K562 (cell line): ENCODE measurements around the gene RASAL1. TPM values are rescaled to one million over a fixed set of nuclear protein-coding genes. Genes with fewer than 3 reads are reported as not detected.

Experiments used
- ATAC-seq: fragments of 200-7000 bp; cut with Tn5 transposase; 3 replicates; pipeline ENCODE4 v1.9.1; 2020; ENCODE audit warnings: moderate library complexity
- BruUV-seq: library from RNA; stranded (reverse); fragments of 400-500 nt; replicated peaks from 2 replicates; lab custom pipeline; 2021; lab: Mats Ljungman, UMichigan
- CTCF ChIA-PET: fragments of 300-600 bp; formaldehyde crosslinking; extraction: SDS; loops from one replicate; lab custom pipeline; 2021; ENCODE audit warnings: low intra/inter-chr PET ratio; lab: Yijun Ruan, JAX
- POLR2A ChIA-PET: fragments of 300-600, 350-650 bp; sonication (Branson Sonifier 250); formaldehyde crosslinking; extraction: SDS; loops from one replicate; lab custom pipeline; 2021; ENCODE audit warnings: antibody characterized with exemption, inconsistent platforms; lab: Yijun Ruan, JAX
- DNase-seq, 4 experiments: peaks; one replicate each; pipeline versions ENCODE4 v3.0.0 to v3.0.0-alpha.2; 2011 to 2018; ENCODE audit warnings: low spot score in 3 of 4, mixed read lengths in 3 of 4; ENCODE audit errors: extremely low read depth in 1 of 4
- FAIRE-seq: peaks from 2 replicates; lab custom pipeline; 2011; peaks lifted over from hg19 to GRCh38; lab: Jason Lieb, UNC
- H2AFZ ChIP-seq: 2 replicates; pipeline ENCODE4 v1.6.0; 2011; ENCODE audit warnings: low read depth, low read length, control low read depth, inconsistent platforms
- H3K27ac ChIP-seq: fragments of 200-600 bp; 3 replicates; pipeline ENCODE4 v1.8.0; 2011; ENCODE audit warnings: low read depth, mild to moderate bottlenecking, control low read depth, inconsistent platforms, low read length, moderate library complexity, mixed read lengths; ENCODE audit errors: extremely low read depth
- H3K27me3 ChIP-seq, 2 experiments: fragments of 300-600 bp in 1 of 2; 2 replicates in 1 of 2; 3 replicates in 1 of 2; pipeline versions ENCODE4 v1.6.0 to v1.8.0; 2011; ENCODE audit warnings: inconsistent platforms in 2 of 2, low read length in 2 of 2, mild to moderate bottlenecking in 1 of 2, mixed read lengths in 1 of 2, moderate library complexity in 1 of 2; ENCODE audit not compliant: control insufficient read depth in 2 of 2, insufficient read depth in 2 of 2
- H3K36me3 ChIP-seq: fragments of 300-600 bp; 3 replicates; pipeline ENCODE4 v1.8.0; 2011; ENCODE audit warnings: mild to moderate bottlenecking, low read length, inconsistent platforms; ENCODE audit not compliant: control insufficient read depth, insufficient read depth
- H3K4me1 ChIP-seq, 2 experiments: fragments of 200-600 bp in 1 of 2; replicated peaks in 1 of 2; 2 replicates in 1 of 2; 3 replicates in 1 of 2; pipeline versions ENCODE4 v1.5.1 to v1.8.0; 2011; ENCODE audit warnings: inconsistent platforms in 2 of 2, low read length in 2 of 2, mild to moderate bottlenecking in 1 of 2, mixed read lengths in 1 of 2, moderate library complexity in 1 of 2; ENCODE audit not compliant: control insufficient read depth in 2 of 2, insufficient read depth in 2 of 2
- H3K4me2 ChIP-seq: 2 replicates; pipeline ENCODE4 v1.6.1; 2011; ENCODE audit warnings: low read length, control low read depth, inconsistent platforms, mixed read lengths; ENCODE audit not compliant: insufficient read depth
- H3K4me3 ChIP-seq: fragments of 200-600 bp; sonication (generic), shearing (Covaris generic); 2 replicates; pipeline ENCODE4 v1.5.1; 2016; ENCODE audit warnings: control low read depth, inconsistent platforms
- H3K79me2 ChIP-seq: fragments of 200-600 bp; 3 replicates; pipeline ENCODE4 v1.8.0; 2011; ENCODE audit warnings: low read length, inconsistent platforms; ENCODE audit not compliant: control insufficient read depth, insufficient read depth
- H3K9ac ChIP-seq, 2 experiments: 2 replicates each; pipeline versions ENCODE4 v1.6.0 to v1.6.1; 2011; ENCODE audit warnings: low read depth in 2 of 2, low read length in 2 of 2, control low read depth in 1 of 2, inconsistent platforms in 1 of 2, mild to moderate bottlenecking in 1 of 2, mixed read lengths in 1 of 2; ENCODE audit not compliant: insufficient read depth in 1 of 2
- H3K9me1 ChIP-seq: one replicate; pipeline ENCODE4 v1.6.0; 2011; ENCODE audit warnings: inconsistent platforms, mild to moderate bottlenecking, low read length, moderate library complexity; ENCODE audit not compliant: control insufficient read depth, insufficient read depth
- H3K9me3 ChIP-seq: replicated peaks from 2 replicates; pipeline ENCODE4 v1.5.1; 2011; ENCODE audit warnings: low read depth, low read length, inconsistent platforms; ENCODE audit not compliant: control insufficient read depth, insufficient read depth
- H4K20me1 ChIP-seq: replicated peaks from 2 replicates; pipeline ENCODE4 v1.6.1; 2011; ENCODE audit warnings: low read length, inconsistent platforms, mixed read lengths; ENCODE audit not compliant: control insufficient read depth, insufficient read depth
- BCOR ChIP-seq: fragments of 450-650 bp; IDR thresholded peaks from 2 replicates; pipeline ENCODE4 v1.6.1; 2016
- BRD4 ChIP-seq: fragments of 200-600 bp; sonication (generic); IDR thresholded peaks from 2 replicates; pipeline ENCODE4 v1.6.1; 2017; ENCODE audit warnings: inconsistent platforms
- BRF1 ChIP-seq: IDR thresholded peaks from 3 replicates; pipeline ENCODE4 v1.6.1; 2011; ENCODE audit warnings: borderline replicate concordance, mild to moderate bottlenecking; ENCODE audit not compliant: insufficient read length; ENCODE audit errors: extremely low read depth
- COPS2 ChIP-seq: fragments of 450-650 bp; conservative IDR thresholded peaks from 2 replicates; pipeline ENCODE4 v1.6.1; 2016; ENCODE audit warnings: mild to moderate bottlenecking, moderate library complexity
- ERF ChIP-seq: fragments of 450-650 bp; formaldehyde crosslinking; IDR thresholded peaks from 2 replicates; pipeline ENCODE4 v1.4.0; 2020; ENCODE audit warnings: mild to moderate bottlenecking, mixed read lengths
- HOMEZ ChIP-seq: fragments of 250-450 bp; sonication (Bioruptor Pico); IDR thresholded peaks from 2 replicates; pipeline ENCODE4 v1.4.0; 2020; ENCODE audit warnings: mild to moderate bottlenecking, moderate library complexity
- JUN ChIP-seq, 2 experiments: sonication (generic) in 1 of 2; formaldehyde crosslinking in 1 of 2; IDR thresholded peaks; 2 replicates each; pipeline versions ENCODE4 v1.6.1 to v1.8.0; 2012 to 2022; ENCODE audit warnings: borderline replicate concordance in 2 of 2, mild to moderate bottlenecking in 2 of 2, improper control_type of control experiment in 1 of 2, low read depth in 1 of 2, low read length in 1 of 2, missing genetic modification reagents in 1 of 2
- MYC ChIP-seq, 2 experiments: fragments of 250-450 bp in 1 of 2; sonication (Bioruptor Pico) in 1 of 2; IDR thresholded peaks; 2 replicates each; pipeline versions ENCODE4 v1.5.1 to v1.6.1; 2012 to 2021; ENCODE audit warnings: low read depth in 2 of 2, borderline replicate concordance in 1 of 2, improper control_type of control experiment in 1 of 2, low read length in 1 of 2, mild to moderate bottlenecking in 1 of 2, moderate library complexity in 1 of 2
- PYGO2 ChIP-seq: fragments of 450-650 bp; IDR thresholded peaks from 2 replicates; pipeline ENCODE4 v1.6.1; 2016; ENCODE audit warnings: mild to moderate bottlenecking, missing genetic modification characterization, moderate library complexity, missing compliant biosample characterization
- SMARCA5 ChIP-seq: fragments of 450-650 bp; IDR thresholded peaks from 2 replicates; pipeline ENCODE4 v1.6.1; 2016
- TAF15 ChIP-seq: fragments of 200-400 bp; formaldehyde crosslinking; IDR thresholded peaks from 2 replicates; pipeline ENCODE4 v1.6.1; 2017; ENCODE audit warnings: mild to moderate bottlenecking, low read depth, low read length, moderate library complexity
- TCF7 ChIP-seq: sonication (generic); IDR thresholded peaks from 2 replicates; pipeline ENCODE4 v1.6.1; 2016; ENCODE audit warnings: antibody characterized with exemption, borderline replicate concordance
- ZBTB17 ChIP-seq: fragments of 450-650 bp; formaldehyde crosslinking; IDR thresholded peaks from 2 replicates; pipeline ENCODE4 v1.4.0; 2020; ENCODE audit warnings: mild to moderate bottlenecking
- ZNF23 ChIP-seq: fragments of 250-450 bp; sonication (Bioruptor Pico); IDR thresholded peaks from 2 replicates; pipeline ENCODE4 v1.4.0; 2020; ENCODE audit warnings: mild to moderate bottlenecking
- ZNF512 ChIP-seq: IDR thresholded peaks from 2 replicates; pipeline ENCODE4 v1.6.1; 2016; ENCODE audit warnings: missing genetic modification characterization, missing compliant biosample characterization
- WGBS: fragments of 100-300 bp; shearing (Covaris generic); methylation state at CpG from one replicate; pipeline ENCODE4 v1.1.6; 2016; ENCODE audit warnings: low coverage, mixed read lengths; ENCODE audit not compliant: insufficient coverage; ENCODE audit errors: missing lambda C conversion rate; 5-methylcytosine and 5-hydroxymethylcytosine counted together
- in situ Hi-C: fragments of 300-500 bp; cut with MboI; formaldehyde crosslinking; loops from 4 replicates; pipeline ENCODE4 v1.15.0; 2018; ENCODE audit warnings: inconsistent platforms, mixed read lengths
- intact Hi-C: fragments of 100-400 bp; cut with micrococcal nuclease; formaldehyde crosslinking; loops from 2 replicates; pipeline ENCODE4 v1.14.2; 2022
- polyA plus RNA-seq, 8 experiments: library from polyadenylated mRNA; depleted of rRNA in 4 of 8; stranded (reverse) in 5 of 8; unstranded in 3 of 8; fragments of >200 nt; fragmentation: Nextera tagmentation in 2 of 8; fragmentation: Illumina TruSeq in 1 of 8; extraction: Ambion mirVana in 2 of 8; extraction: Trizol in 1 of 8; gene quantifications; 2 replicates each; pipeline versions ENCODE4 v1.2.1 to v1.2.3, GENCODE V29; 2011 to 2014; ENCODE audit warnings: inconsistent platforms in 1 of 8, missing spikeins in 1 of 8
- total RNA-seq, 7 experiments: library from RNA; depleted of rRNA in 6 of 7; stranded (reverse); fragments of >200 nt in 6 of 7; fragmentation: Illumina TruSeq in 2 of 7; extraction: Trizol in 2 of 7; gene quantifications; 2 replicates each; pipeline versions ENCODE4 v1.2.1 to v1.2.3, GENCODE V29; 2011 to 2021; ENCODE audit warnings: low replicate concordance in 1 of 7
- TF ChIP-seq, protein P1 (sequence below), 2 experiments: fragments of 450-650 bp; IDR thresholded peaks; 2 replicates each; pipeline ENCODE4 v1.6.1; 2016
- TF ChIP-seq, protein P2 (sequence below): fragments of 450-650 bp; formaldehyde crosslinking; IDR thresholded peaks from 2 replicates; pipeline ENCODE4 v1.4.0; 2020; ENCODE audit warnings: mild to moderate bottlenecking, moderate library complexity

The RASAL1 gene
- total and polyA plus RNA-seq, 9 of the 15 experiments (the other 6 are each of a cell fraction or from before 2014, with no cell fraction given), result 0.06 to 0.16 (median 0.14) TPM; not detected in 6

- no peaks in the 10 kb centered on the region for H3K9me1 ChIP-seq
- ATAC-seq, result no peak
- no peak overlapping the region for H3K27ac ChIP-seq
- peaks cover 2 to 19% of the 10 kb centered on the region in 2 experiments; a peak in 3 of 5 replicates for H3K4me1 ChIP-seq
- FAIRE-seq, result no peak
- H3K9ac ChIP-seq, result no peak overlapping the region
- H3K79me2 ChIP-seq, result no peaks in the 10 kb centered on the region
- H4K20me1 ChIP-seq, result peaks cover 8% of the 10 kb centered on the region; the same call in 1 of the 2 replicates
- H3K4me2 ChIP-seq, result no peak overlapping the region
- no peak overlapping the region for H3K4me3 ChIP-seq
- no TSS peak for BruUV-seq
- ChIA-PET CTCF (no interaction called here), POLR2A (no interaction called here)
- no peak for DNase-seq
- H3K9me3 ChIP-seq, result no peaks in the 10 kb centered on the region
- H2AFZ ChIP-seq, result no peak overlapping the region
- intact Hi-C loops, result no loop called here
- in situ Hi-C loops, result no loop called here
- H3K27me3 ChIP-seq, result peaks cover under 1 to 41% of the 10 kb centered on the region in 2 experiments
- WGBS, result 0% methylated on average over 3 of the region's 3 CpGs
- no peaks in the 10 kb centered on the region for H3K36me3 ChIP-seq
- TF ChIP-seq TAF15 (no peak), ERF (CRISPR knock-in tag) (no peak), MYC (IDR thresholded peaks at IDR 0.05; ENCODE audit: low read depth, low read length) (no peak), MYC (CRISPR knock-in tag; IDR thresholded peaks at IDR 0.05; ENCODE audit: borderline replicate concordance, low read depth) (no peak), ZNF23 (CRISPR knock-in tag) (peak; percentile 68; the same call in 1 of the 2 replicates), BRD4 (no peak), SMARCA5 (no peak), ZNF512 (tag) (no peak), HOMEZ (CRISPR knock-in tag) (no peak), BRF1 (no peak), COPS2 (no peak), JUN (IDR thresholded peaks at IDR 0.05; ENCODE audit: borderline replicate concordance, low read depth, low read length) (no peak), JUN (CRISPR knock-in tag; IDR thresholded peaks at IDR 0.05; ENCODE audit: borderline replicate concordance) (no peak), TCF7 (no peak), BCOR (no peak), ZBTB17 (peak; percentile 94), PYGO2 (no peak)
- TF ChIP-seq, protein P1, sequence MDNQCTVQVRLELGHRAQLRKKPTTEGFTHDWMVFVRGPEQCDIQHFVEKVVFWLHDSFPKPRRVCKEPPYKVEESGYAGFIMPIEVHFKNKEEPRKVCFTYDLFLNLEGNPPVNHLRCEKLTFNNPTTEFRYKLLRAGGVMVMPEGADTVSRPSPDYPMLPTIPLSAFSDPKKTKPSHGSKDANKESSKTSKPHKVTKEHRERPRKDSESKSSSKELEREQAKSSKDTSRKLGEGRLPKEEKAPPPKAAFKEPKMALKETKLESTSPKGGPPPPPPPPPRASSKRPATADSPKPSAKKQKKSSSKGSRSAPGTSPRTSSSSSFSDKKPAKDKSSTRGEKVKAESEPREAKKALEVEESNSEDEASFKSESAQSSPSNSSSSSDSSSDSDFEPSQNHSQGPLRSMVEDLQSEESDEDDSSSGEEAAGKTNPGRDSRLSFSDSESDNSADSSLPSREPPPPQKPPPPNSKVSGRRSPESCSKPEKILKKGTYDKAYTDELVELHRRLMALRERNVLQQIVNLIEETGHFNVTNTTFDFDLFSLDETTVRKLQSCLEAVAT (IDR thresholded peaks at IDR 0.05), result peak in 1 of 2 experiments; percentile 70; a peak in 1 of 4 replicates
- TF ChIP-seq, protein P2, sequence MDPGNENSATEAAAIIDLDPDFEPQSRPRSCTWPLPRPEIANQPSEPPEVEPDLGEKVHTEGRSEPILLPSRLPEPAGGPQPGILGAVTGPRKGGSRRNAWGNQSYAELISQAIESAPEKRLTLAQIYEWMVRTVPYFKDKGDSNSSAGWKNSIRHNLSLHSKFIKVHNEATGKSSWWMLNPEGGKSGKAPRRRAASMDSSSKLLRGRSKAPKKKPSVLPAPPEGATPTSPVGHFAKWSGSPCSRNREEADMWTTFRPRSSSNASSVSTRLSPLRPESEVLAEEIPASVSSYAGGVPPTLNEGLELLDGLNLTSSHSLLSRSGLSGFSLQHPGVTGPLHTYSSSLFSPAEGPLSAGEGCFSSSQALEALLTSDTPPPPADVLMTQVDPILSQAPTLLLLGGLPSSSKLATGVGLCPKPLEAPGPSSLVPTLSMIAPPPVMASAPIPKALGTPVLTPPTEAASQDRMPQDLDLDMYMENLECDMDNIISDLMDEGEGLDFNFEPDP (CRISPR knock-in tag), result no peak
Observed at GRCh38 chr12:113088037-113088436, 47.5 kb downstream of the RASAL1 start.
